Measurements from ENCODE around the gene WNT16. TPM values are rescaled to one million over a fixed set of nuclear protein-coding genes. Genes with fewer than 3 reads are reported as not detected.

Gene WNT16
- total and polyA plus RNA-seq, 2 donors (not counting 1 experiment from before 2014, with no cell fraction given), result 1.2 to 3.8 TPM

- H4K20me1 ChIP-seq (ENCODE audit: control insufficient read depth, extremely low read depth, insufficient read depth, low read length), result no peaks in the 10 kb centered on the region
- no peak for DNase-seq (ENCODE audit: low read depth in 2 of 2)
- no peak overlapping the region for H3K27ac ChIP-seq (ENCODE audit: insufficient read depth, low read length)
- H3K36me3 ChIP-seq (ENCODE audit: control insufficient read depth, insufficient read depth, low read length), result no peaks in the 10 kb centered on the region
- no peaks in the 10 kb centered on the region for H3K79me2 ChIP-seq (ENCODE audit: control insufficient read depth, insufficient read depth, low read length)
- no peak overlapping the region for H3K4me2 ChIP-seq (ENCODE audit: extremely low read depth, insufficient read depth, low read length)
- no peaks in the 10 kb centered on the region for H3K4me1 ChIP-seq (ENCODE audit: control insufficient read depth, extremely low read depth, insufficient read depth, low read length)
- TF ChIP-seq EZH2 (IDR thresholded peaks at IDR 0.05; ENCODE audit: low read length, missing control alignments) (no peak), CTCF (conservative IDR thresholded peaks at IDR 0.05 in 1 of 2, IDR thresholded peaks at IDR 0.05 in 1 of 2; ENCODE audit: low read depth in 1 of 2, low read length in 2 of 2) (no peak)
- no peak overlapping the region for H3K4me3 ChIP-seq (replicated peaks in 1 of 4; ENCODE audit: control extremely low read depth in 1 of 4, insufficient read depth in 1 of 4, low read depth in 3 of 4, low read length in 4 of 4)
- no peaks in the 10 kb centered on the region for H3K9me3 ChIP-seq (ENCODE audit: control insufficient read depth, insufficient read depth, low read depth, low read length)
- no peak overlapping the region for H2AFZ ChIP-seq (ENCODE audit: low read length)
- no peaks in the 10 kb centered on the region for H3K27me3 ChIP-seq (ENCODE audit: control insufficient read depth, insufficient read depth, low read length)
- no peak overlapping the region for H3K9ac ChIP-seq (ENCODE audit: insufficient read depth, low read length)
These were observed 15.7 kb downstream of the WNT16 start for GRCh38 chr7:121344497-121344896.

GRCh38 chr7:121351682-121352081 lies 22.9 kb downstream of the WNT16 start:
- Histone ChIP-seq H3K4me1 (ENCODE audit: control insufficient read depth, extremely low read depth, insufficient read depth, low read length) (no peaks in the 10 kb centered on the region), H3K27ac (ENCODE audit: insufficient read depth, low read length) (no peak overlapping the region), H3K36me3 (ENCODE audit: control insufficient read depth, insufficient read depth, low read length) (no peaks in the 10 kb centered on the region), H4K20me1 (ENCODE audit: control insufficient read depth, extremely low read depth, insufficient read depth, low read length) (no peaks in the 10 kb centered on the region), H3K4me3 (replicated peaks in 1 of 4; ENCODE audit: control extremely low read depth in 1 of 4, insufficient read depth in 1 of 4, low read depth in 3 of 4, low read length in 4 of 4) (no peak overlapping the region), H3K4me2 (ENCODE audit: extremely low read depth, insufficient read depth, low read length) (no peak overlapping the region), H3K9ac (ENCODE audit: insufficient read depth, low read length) (no peak overlapping the region), H3K79me2 (ENCODE audit: control insufficient read depth, insufficient read depth, low read length) (no peaks in the 10 kb centered on the region), H3K27me3 (ENCODE audit: control insufficient read depth, insufficient read depth, low read length) (no peaks in the 10 kb centered on the region), H2AFZ (ENCODE audit: low read length) (no peak overlapping the region), H3K9me3 (ENCODE audit: control insufficient read depth, insufficient read depth, low read depth, low read length) (no peaks in the 10 kb centered on the region)
- DNase-seq (ENCODE audit: low read depth in 2 of 2), result no peak
- TF ChIP-seq CTCF (conservative IDR thresholded peaks at IDR 0.05 in 1 of 2, IDR thresholded peaks at IDR 0.05 in 1 of 2; ENCODE audit: low read depth in 1 of 2, low read length in 2 of 2) (peak in 1 of 2 donors; percentile 8), EZH2 (IDR thresholded peaks at IDR 0.05; ENCODE audit: low read length, missing control alignments) (no peak)

- Histone ChIP-seq H3K4me1 (ENCODE audit: control insufficient read depth, extremely low read depth, insufficient read depth, low read length) (no peaks in the 10 kb centered on the region), H3K27me3 (ENCODE audit: control insufficient read depth, insufficient read depth, low read length) (no peaks in the 10 kb centered on the region), H3K27ac (ENCODE audit: insufficient read depth, low read length) (no peak overlapping the region), H4K20me1 (ENCODE audit: control insufficient read depth, extremely low read depth, insufficient read depth, low read length) (no peaks in the 10 kb centered on the region), H3K36me3 (ENCODE audit: control insufficient read depth, insufficient read depth, low read length) (no peaks in the 10 kb centered on the region), H3K4me3 (replicated peaks in 1 of 4; ENCODE audit: control extremely low read depth in 1 of 4, insufficient read depth in 1 of 4, low read depth in 3 of 4, low read length in 4 of 4) (no peak overlapping the region), H3K9me3 (ENCODE audit: control insufficient read depth, insufficient read depth, low read depth, low read length) (no peaks in the 10 kb centered on the region), H3K4me2 (ENCODE audit: extremely low read depth, insufficient read depth, low read length) (no peak overlapping the region), H3K9ac (ENCODE audit: insufficient read depth, low read length) (no peak overlapping the region), H2AFZ (ENCODE audit: low read length) (no peak overlapping the region), H3K79me2 (ENCODE audit: control insufficient read depth, insufficient read depth, low read length) (no peaks in the 10 kb centered on the region)
- TF ChIP-seq EZH2 (IDR thresholded peaks at IDR 0.05; ENCODE audit: low read length, missing control alignments) (no peak), CTCF (conservative IDR thresholded peaks at IDR 0.05 in 1 of 2, IDR thresholded peaks at IDR 0.05 in 1 of 2; ENCODE audit: low read depth in 1 of 2, low read length in 2 of 2) (no peak)
- DNase-seq (ENCODE audit: low read depth in 2 of 2), result no peak
These were observed 23.5 kb downstream of the WNT16 start for GRCh38 chr7:121352323-121352722.

Measured in fibroblast of lung (primary cell).